Endodermal cell (in vitro differentiated cells): ENCODE data around the gene TMEM259. TPM values are rescaled to one million over a fixed set of nuclear protein-coding genes. Genes with fewer than 3 reads are reported as not detected.
A peak's percentile ranks its signal among the peaks of the same experiment; 100 is the strongest.

ENCODE experiments used
- DNase-seq: peaks from one replicate; pipeline ENCODE4 v3.0.0-alpha.2; 2017
- H3K27ac ChIP-seq: 2 replicates; pipeline ENCODE4 v1.5.1; 2013; ENCODE audit warnings: mild to moderate bottlenecking, low read depth, low read length, moderate library complexity
- H3K27me3 ChIP-seq: 2 replicates; pipeline ENCODE4 v1.6.1; 2013; ENCODE audit warnings: mild to moderate bottlenecking, low read length, moderate library complexity; ENCODE audit not compliant: insufficient read depth, control insufficient read depth, poor library complexity, severe bottlenecking
- H3K36me3 ChIP-seq: 2 replicates; pipeline ENCODE4 v1.7.0; 2013; ENCODE audit warnings: mild to moderate bottlenecking, low read length, moderate library complexity; ENCODE audit not compliant: control insufficient read depth, insufficient read depth
- H3K4me1 ChIP-seq: one replicate; pipeline ENCODE4 v1.7.0; 2013; ENCODE audit warnings: low read length; ENCODE audit not compliant: control insufficient read depth, insufficient read depth
- H3K4me3 ChIP-seq: 2 replicates; pipeline ENCODE4 v1.5.1; 2013; ENCODE audit warnings: mild to moderate bottlenecking, low read length, moderate library complexity
- H3K9ac ChIP-seq: 2 replicates; pipeline ENCODE4 v1.6.1; 2013; ENCODE audit warnings: mild to moderate bottlenecking, low read length, moderate library complexity; ENCODE audit not compliant: poor library complexity, severe bottlenecking; ENCODE audit errors: extremely low read depth
- H3K9me3 ChIP-seq: 2 replicates; pipeline ENCODE4 v1.6.1; 2013; ENCODE audit warnings: mild to moderate bottlenecking, low read length, moderate library complexity; ENCODE audit not compliant: control insufficient read depth
- H3K27ac Mint-ChIP-seq: 2 replicates; pipeline ENCODE4 v1.8.0; 2020; ENCODE audit warnings: mixed read lengths
- H3K27me3 Mint-ChIP-seq: 2 replicates; pipeline ENCODE4 v1.8.0; 2021; ENCODE audit warnings: mild to moderate bottlenecking, mixed read lengths; ENCODE audit not compliant: insufficient read depth
- H3K36me3 Mint-ChIP-seq: 2 replicates; pipeline ENCODE4 v1.8.0; 2020; ENCODE audit warnings: low read depth, mixed read lengths
- H3K4me1 Mint-ChIP-seq: 2 replicates; pipeline ENCODE4 v1.8.0; 2020; ENCODE audit warnings: mixed read lengths
- H3K4me3 Mint-ChIP-seq: 2 replicates; pipeline ENCODE4 v1.8.0; 2020; ENCODE audit warnings: mild to moderate bottlenecking, moderate library complexity, mixed read lengths
- H3K9me3 Mint-ChIP-seq: 2 replicates; pipeline ENCODE4 v1.8.0; 2020; ENCODE audit warnings: mild to moderate bottlenecking, mixed read lengths
- WGBS, 2 experiments: methylation state at CpG; one replicate each; pipeline versions ENCODE4 v1.1.5 to v1.1.7; 2013; ENCODE audit warnings: missing lambda C conversion rate in 2 of 2, mixed read lengths in 1 of 2; ENCODE audit not compliant: insufficient coverage in 1 of 2, insufficient read length in 1 of 2; 5-methylcytosine and 5-hydroxymethylcytosine counted together
- total RNA-seq, 2 donors: library from RNA; stranded (reverse); fragmentation: NEBNext Ultra II Directional in 1 of 2; extraction: Animal tissue kit (Norgen Biotek cat#: 25700) in 1 of 2; gene quantifications; 2 replicates in 1 of 2; 3 replicates in 1 of 2; pipeline ENCODE4 v1.2.1, GENCODE V29; 2021
- TF ChIP-seq, protein P1 (sequence below): fragments of 200-600 bp; sonication (generic); conservative IDR thresholded peaks from 2 replicates; pipeline ENCODE4 v1.5.0; 2021; ENCODE audit warnings: antibody characterized with exemption, mild to moderate bottlenecking

TMEM259 gene
- total RNA-seq, 2 donors from 2014 or later: 157 to 176 TPM

DNA sequence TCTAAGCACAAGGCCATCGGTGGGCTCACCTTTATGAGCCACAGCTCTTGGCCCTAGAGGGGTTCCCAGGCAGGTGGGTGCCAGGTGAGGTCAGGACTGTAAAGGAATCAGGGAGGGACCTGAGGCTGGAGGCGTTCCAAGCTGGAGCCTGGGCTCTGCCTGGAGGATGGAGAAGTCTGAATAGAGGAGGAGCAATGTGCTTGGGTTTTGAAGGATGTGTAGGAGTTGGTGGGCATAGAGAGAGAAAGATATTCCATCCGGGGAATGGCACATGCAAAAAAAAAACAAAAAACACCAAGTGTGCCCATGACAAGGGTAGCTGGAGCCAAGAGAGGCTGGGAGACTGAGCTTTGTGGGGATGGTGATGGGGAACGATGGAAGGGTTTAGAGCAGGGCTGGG, 18.3 kb downstream of the TMEM259 start:
- Histone ChIP-seq H3K4me3 (no peak overlapping the region), H3K27ac (no peak overlapping the region), H3K9ac (no peak overlapping the region), H3K36me3 (no peaks in the 10 kb centered on the region), H3K9me3 (no peaks in the 10 kb centered on the region), H3K4me1 (no peaks in the 10 kb centered on the region), H3K27me3 (peaks cover 39% of the 10 kb centered on the region)
- Mint-ChIP-seq H3K4me3 (no peak overlapping the region), H3K27ac (no peak overlapping the region), H3K27me3 (peaks cover 38% of the 10 kb centered on the region), H3K9me3 (peaks cover 8% of the 10 kb centered on the region), H3K4me1 (no peaks in the 10 kb centered on the region), H3K36me3 (peaks cover 9% of the 10 kb centered on the region)
- TF ChIP-seq, protein P1, sequence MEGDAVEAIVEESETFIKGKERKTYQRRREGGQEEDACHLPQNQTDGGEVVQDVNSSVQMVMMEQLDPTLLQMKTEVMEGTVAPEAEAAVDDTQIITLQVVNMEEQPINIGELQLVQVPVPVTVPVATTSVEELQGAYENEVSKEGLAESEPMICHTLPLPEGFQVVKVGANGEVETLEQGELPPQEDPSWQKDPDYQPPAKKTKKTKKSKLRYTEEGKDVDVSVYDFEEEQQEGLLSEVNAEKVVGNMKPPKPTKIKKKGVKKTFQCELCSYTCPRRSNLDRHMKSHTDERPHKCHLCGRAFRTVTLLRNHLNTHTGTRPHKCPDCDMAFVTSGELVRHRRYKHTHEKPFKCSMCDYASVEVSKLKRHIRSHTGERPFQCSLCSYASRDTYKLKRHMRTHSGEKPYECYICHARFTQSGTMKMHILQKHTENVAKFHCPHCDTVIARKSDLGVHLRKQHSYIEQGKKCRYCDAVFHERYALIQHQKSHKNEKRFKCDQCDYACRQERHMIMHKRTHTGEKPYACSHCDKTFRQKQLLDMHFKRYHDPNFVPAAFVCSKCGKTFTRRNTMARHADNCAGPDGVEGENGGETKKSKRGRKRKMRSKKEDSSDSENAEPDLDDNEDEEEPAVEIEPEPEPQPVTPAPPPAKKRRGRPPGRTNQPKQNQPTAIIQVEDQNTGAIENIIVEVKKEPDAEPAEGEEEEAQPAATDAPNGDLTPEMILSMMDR: no peak
- WGBS, 2 experiments: 61 to 89% methylated on average over 2 to 4 of the region's 4 CpGs
- DNase-seq: no peak

DNA sequence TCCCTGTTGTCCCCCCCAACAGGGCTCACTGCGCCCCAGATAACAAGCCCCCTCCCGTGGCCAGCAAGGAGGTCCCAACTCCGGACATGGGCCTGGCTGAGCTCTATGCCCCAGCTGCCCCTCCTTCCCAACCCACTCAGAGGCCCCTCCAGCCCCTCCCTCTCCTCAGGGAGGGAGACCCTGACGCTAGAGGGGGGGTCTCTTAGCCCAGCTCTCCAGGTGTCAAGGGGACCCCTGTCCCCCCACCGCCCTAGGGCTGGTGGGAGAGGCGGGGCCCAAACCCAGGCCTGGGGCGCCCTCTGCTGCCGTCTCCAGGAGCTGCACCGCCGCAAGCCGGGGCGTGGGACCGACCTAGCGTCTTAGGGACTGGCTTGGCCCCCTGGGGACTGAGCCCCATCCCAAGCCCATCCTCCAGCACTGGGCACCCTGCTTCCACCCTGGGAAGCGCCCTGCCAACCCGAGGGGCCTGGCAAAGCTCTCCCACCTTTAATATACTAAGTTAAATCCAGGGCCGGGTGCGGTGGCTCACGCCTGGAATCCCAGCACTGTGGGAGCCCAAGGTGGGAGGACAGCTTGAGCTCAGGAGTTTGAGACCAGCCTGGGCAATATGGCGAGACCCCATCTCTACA, 19.3 kb downstream of the TMEM259 start:
- peak; percentile 90 for DNase-seq
- H3K27me3 Mint-ChIP-seq: peaks cover 45% of the 10 kb centered on the region
- H3K27ac Mint-ChIP-seq: no peak overlapping the region
- H3K9me3 Mint-ChIP-seq: peaks cover 3% of the 10 kb centered on the region
- 18 to 23% methylated on average over 4 to 18 of the region's 20 CpGs for WGBS, 2 experiments
- H3K4me3 Mint-ChIP-seq: peak overlapping the region; percentile 45
- no peaks in the 10 kb centered on the region for H3K4me1 ChIP-seq
- peaks cover 1% of the 10 kb centered on the region for H3K4me1 Mint-ChIP-seq
- peaks cover 3% of the 10 kb centered on the region for H3K36me3 Mint-ChIP-seq
- H3K27me3 ChIP-seq: peaks cover 46% of the 10 kb centered on the region
- no peak overlapping the region for H3K4me3 ChIP-seq
- H3K9ac ChIP-seq: no peak overlapping the region
- no peaks in the 10 kb centered on the region for H3K9me3 ChIP-seq
- no peaks in the 10 kb centered on the region for H3K36me3 ChIP-seq
- TF ChIP-seq, protein P1: peak; percentile 98
- H3K27ac ChIP-seq: no peak overlapping the region

DNA sequence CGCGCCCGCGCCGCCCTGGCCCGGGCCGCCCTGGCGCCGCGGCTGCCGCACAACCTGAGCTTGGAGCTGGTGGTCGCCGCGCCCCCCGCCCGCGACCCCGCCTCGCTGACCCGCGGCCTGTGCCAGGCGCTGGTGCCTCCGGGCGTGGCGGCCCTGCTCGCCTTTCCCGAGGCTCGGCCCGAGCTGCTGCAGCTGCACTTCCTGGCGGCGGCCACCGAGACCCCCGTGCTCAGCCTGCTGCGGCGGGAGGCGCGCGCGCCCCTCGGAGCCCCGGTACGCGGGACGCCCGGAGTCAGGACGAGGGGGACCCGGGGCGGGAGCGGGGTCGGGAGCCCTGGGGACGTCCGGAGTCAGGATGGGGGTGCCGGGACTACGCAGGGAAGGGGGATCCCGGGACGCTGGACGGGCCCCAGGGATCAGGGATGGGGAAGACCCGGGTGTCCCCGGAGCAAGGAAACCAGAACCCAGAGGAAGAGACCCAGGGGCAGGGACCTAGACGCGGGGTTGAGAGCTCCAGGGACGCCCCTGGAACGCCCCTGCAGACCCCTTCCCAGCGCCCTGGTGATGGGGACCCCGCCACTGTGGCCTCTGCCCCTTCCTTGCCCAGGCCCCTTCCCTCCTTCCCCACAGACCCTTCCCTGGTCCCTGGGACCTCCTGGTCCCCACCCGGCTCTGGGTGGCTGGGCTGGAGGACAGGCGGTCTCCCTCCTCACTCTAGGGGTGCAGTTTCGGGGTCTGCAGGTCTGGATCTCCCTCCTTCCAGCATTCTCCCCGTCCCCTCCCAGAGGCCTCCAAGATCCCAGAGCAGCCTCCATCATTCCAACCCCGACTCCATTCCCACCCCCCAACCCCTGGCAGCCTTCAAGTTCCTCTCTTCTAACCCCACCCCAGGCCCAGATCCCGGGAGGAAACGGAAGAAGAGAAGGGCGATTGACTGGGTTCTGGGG, 20.1 kb downstream of the TMEM259 start:
- Mint-ChIP-seq H3K9me3 (no peaks in the 10 kb centered on the region), H3K36me3 (no peaks in the 10 kb centered on the region), H3K4me1 (peaks cover 4% of the 10 kb centered on the region), H3K4me3 (peak overlapping the region; percentile 45), H3K27ac (no peak overlapping the region), H3K27me3 (peaks cover 53% of the 10 kb centered on the region)
- Histone ChIP-seq H3K27ac (no peak overlapping the region), H3K36me3 (no peaks in the 10 kb centered on the region), H3K9me3 (no peaks in the 10 kb centered on the region), H3K9ac (no peak overlapping the region), H3K4me1 (no peaks in the 10 kb centered on the region), H3K27me3 (peaks cover 53% of the 10 kb centered on the region), H3K4me3 (no peak overlapping the region)
- peak; percentile 76 for DNase-seq
- TF ChIP-seq, protein P1: no peak
- 10 to 20% methylated on average over 24 to 73 of the region's 73 CpGs for WGBS, 2 experiments
